Activated CD8-positive, alpha-beta memory T cell treated with anti-CD3 and anti-CD28 coated beads, Interleukin-2, amount 50 U/mL, for 24 hours (primary cell): ENCODE results near the gene ANKRD49.

Experiments used
- DNase-seq: peaks from one replicate; pipeline ENCODE4 v3.0.0-alpha.2; 2020; ENCODE audit errors: extremely low read depth

Gene ANKRD49, protein sequence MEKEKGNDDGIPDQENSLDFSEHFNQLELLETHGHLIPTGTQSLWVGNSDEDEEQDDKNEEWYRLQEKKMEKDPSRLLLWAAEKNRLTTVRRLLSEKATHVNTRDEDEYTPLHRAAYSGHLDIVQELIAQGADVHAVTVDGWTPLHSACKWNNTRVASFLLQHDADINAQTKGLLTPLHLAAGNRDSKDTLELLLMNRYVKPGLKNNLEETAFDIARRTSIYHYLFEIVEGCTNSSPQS

DNA sequence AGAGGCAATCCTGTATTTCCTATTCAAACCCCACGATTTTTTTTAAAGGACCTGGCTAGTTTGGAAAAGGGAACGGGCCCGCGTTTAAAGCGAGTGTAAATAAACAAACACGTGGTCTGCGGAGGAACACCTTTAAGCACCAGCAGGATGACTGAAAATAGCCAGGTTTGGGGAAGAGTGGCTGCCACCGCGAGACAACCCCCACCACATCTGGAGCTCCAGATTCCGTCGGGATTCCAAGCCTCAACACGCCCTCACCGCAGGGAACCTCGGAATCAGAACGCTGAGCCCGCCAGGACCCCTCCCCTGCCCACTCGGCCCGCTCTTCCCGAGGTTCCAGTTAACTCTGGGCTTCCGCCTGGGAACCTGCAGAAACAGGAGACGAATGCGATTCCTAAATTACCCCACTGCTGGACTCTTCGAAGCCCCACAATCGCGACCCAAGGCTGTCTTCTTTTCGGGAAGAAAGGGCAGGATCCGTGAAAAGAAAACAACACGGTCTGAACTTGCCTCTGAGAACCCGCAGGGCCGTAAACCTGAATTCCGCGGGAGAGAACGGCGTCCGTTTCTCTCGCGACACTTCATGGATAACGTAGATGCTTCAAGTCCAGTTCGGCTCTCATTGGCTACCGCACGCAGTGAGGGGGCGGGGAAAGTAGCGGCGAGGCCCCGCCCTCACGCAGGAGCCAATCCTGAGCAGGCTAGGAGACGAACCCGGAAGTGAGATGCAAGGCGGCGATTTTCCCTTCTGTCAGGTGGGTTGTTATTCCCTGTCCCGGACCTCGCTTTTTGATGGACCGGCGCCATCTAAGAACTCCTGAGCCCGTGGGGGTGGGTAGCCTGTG lies at the start of gene ANKRD49, which contains the start of gene MRE11:
Gene ANKRD49, plus strand, starts transcription at position 704 of the 845 bp plus-strand sequence. CDS start 2,710 bp downstream, outside the sequence.
Gene MRE11, minus strand, starts transcription at position 564 of the 845 bp plus-strand sequence. CDS start 1,043 bp downstream, outside the sequence.
- DNase-seq = peak; percentile 90

DNA sequence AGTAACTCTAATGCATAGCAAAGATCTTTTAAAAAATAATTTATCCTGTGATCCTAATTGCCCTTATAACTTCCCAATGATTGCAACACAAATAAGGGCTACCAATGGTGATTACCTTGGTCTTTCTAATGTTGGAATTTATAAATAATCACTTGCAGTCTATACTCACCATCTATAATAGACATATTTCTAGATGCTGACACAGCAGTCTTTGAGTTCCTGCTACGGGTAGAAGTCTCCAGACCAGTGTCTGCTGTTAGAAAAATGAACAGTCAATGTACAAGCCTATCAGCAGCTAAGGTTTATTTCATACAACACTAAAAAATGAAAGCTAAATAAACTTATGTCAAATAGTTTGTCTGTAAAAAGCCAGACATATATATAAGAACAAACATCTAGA lies 48.1 kb upstream of the ANKRD49 start:
- no peak for DNase-seq

DNA sequence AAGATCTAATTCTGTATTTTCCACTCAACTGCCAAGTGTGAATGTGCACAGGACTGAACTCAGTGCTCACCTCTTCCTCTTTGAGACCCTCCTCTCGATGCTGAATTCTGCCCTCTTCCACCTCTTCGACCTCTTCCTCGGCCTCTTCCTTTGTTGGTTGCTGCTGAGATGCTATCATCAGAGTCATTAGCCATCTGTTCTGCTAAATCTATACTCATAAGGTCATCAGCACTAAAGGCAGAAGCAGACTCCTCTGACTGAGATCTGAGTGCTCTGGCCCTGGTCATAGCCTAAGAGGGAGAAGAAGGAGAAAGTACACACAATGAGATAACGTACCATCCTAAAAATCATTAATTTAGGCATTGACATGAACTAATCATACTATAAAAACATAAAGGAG lies 46.6 kb upstream of the ANKRD49 start:
- no peak for DNase-seq

DNA sequence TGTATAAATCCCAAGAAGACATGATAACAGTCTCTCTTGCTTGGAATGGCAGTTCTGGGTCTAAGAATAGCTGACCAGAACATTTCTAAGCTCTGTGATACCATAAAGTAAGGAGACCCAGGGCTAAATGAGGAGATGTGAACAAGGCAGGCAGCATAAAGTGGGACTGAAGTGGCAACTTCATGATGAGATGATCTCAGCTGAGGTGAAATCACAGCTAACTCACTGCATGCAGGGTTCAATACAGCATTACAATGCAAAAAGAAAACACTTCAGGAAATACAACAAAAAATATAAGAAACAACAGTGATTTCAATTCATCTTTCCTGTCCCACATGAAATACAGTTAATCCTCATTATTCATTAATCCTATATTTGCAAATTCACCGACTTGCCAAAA lies 44.8 kb upstream of the ANKRD49 start:
- no peak for DNase-seq

DNA sequence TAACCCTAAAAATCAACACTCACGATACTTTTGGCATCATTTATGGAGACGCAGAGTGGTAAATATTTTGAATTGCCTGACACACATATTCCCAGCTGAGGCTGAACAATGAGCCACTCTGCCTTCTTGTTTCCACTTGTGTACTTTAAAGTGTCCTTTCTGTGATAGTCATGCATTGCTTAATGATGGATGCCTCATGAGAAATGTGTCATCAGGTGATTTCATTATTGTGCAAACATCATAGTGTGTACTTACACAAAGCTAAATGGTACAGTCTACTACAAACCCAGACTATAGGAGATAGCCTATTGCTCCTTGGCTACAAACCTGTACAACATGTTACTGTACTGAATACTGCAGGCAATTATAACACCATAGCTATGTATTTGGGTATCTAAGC lies 44.3 kb upstream of the ANKRD49 start:
- no peak for DNase-seq

DNA sequence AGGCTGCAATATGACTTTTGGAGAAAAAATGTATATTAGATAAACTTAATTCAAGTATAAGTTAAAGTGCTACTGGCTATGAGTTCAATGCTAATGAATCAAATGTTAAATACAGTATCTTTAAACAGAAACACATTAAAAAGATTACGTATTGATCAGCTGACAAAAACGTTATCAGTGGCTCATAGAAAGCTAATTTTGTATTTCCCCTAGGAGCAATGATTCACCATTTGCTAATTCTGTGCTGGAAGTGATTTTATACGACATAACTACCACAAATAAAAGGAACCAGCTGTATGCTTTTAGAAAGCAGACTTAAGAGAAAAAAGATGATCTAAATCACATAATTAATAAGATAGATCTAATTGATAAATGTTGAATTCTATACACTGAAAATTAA lies 43.7 kb upstream of the ANKRD49 start:
- DNase-seq = no peak

DNA sequence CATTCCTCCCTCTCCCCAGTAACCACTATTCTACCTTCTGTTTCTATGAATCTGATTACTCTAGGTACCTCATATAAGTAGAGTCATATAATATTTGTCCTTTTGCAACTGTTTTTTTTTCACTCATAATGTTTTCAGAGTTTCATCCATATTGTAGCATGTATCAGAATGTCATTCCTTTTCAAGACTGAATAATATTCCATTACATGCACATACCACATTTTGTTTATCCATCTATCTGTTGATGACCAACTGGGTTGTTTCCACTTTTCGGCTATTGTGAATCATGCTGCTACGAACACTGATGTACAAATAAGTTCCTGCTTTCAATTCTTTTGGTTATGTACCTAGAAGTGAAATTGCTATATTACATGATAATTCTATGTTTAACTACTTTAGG lies 40.8 kb upstream of the ANKRD49 start:
- no peak for DNase-seq

DNA sequence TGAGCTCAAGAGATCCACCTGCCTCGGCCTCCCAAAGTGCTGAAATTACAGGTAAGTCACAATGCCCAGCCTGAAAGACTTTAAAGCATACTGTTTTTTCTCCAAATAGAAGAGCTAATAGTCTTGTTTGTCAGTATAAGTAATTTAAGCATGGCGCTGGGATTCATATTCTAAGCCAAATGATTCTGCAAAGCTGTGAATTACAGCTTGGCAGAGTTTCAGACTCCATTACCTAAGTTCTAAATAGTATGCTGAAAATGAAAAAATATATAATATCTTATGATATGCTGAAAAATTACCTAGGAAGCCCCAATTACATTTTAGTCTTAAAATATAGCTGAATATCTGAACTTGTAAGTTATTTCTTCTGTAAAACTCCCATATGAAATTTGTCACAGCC lies 39.5 kb upstream of the ANKRD49 start:
- DNase-seq = no peak

DNA sequence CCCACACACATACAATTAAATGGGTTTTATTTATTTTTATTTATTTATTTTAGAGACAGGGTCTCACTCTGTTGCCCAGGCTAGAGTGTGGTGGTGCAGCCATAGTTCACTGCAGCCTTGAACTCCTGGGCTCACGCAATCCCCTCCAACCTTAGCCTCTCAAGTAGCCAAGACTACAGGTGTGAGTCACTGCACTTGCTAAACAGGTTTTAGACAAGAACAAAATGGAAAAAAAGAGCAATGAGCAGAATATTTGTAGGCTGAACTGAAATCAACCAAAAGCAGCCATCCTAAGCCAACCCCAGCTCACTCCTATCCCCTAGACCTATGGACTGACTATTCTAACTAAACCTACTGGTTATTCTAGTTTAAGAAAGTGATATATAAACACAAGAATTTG lies 37.9 kb upstream of the ANKRD49 start:
- DNase-seq = no peak

DNA sequence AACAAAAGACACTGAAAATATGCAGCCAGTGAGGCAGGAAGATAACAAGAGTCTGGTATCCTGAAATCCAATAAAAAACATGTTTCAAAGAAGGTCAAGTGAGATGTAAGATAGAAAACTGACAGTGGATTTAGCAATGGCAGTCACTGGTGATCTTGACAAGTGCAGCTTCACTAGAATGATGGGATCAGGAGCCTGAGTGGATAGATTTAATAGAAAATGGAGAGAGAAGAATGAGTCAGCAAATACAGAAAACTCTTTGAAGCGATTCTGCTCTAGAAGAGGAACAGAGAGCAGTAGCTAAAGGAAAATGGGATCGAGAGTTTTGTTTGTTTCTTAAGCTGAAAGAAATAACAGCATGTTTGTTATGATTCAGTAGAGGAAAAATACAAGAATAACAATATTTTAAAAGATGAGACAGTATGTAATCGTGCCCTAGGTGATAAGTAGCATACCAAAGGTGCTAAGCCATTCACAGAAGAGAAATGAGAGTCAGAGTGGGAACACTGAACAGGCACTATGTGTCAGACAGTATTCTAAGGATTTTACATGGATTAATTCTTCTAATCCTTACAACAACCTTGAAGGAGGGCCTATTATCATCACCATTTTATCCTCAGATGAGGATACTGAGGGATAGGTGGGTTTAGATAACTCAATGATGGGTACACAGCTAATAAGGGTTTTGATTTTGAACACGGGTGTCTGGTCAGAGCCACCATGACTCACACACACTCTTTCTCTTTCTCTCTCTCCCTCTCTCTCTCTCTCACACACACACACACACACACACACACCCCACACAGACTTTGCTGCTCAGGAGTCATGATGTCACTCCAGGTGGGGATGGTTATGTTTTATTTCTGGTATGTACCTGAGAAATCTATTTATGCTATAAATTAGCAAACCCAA lies 36.4 kb upstream of the ANKRD49 start:
- DNase-seq = no peak

DNA sequence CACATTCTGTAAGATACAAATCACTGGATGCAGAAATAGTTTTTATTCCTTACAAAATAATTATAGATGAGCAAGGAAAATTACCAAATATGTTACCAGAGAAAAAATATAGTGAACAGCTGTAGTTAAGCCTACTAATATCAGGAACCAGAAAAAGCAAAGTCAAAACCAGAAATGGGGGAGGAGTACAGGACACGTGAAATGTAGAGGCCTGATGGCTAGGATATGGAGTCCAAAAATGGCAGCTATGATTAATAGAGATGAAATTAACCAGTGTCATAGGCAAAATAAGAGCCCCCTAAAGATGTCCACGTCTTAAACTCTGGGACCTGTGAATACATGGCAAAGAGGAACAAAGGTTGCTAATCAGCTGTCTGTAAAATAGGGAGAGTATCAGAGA lies 34.2 kb upstream of the ANKRD49 start:
- DNase-seq = no peak

DNA sequence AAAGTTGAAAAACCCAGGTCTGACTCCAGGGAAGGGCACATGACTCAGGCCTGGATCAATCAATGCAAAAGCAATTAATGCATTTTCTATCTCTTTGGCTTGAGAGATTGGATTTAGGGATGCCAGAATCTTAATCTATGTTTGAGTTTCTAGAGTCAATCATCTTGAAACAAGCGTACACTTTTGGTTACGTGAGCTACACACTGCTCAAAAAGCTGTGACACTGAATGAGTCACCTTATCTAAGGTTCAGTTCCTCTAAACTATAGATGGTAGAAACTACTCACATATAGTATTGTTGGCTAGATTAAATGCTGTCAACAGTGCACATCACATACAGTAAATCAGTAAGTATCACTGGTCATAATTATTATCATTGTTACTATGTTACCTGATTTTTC lies 24.4 kb upstream of the ANKRD49 start:
- no peak for DNase-seq

DNA sequence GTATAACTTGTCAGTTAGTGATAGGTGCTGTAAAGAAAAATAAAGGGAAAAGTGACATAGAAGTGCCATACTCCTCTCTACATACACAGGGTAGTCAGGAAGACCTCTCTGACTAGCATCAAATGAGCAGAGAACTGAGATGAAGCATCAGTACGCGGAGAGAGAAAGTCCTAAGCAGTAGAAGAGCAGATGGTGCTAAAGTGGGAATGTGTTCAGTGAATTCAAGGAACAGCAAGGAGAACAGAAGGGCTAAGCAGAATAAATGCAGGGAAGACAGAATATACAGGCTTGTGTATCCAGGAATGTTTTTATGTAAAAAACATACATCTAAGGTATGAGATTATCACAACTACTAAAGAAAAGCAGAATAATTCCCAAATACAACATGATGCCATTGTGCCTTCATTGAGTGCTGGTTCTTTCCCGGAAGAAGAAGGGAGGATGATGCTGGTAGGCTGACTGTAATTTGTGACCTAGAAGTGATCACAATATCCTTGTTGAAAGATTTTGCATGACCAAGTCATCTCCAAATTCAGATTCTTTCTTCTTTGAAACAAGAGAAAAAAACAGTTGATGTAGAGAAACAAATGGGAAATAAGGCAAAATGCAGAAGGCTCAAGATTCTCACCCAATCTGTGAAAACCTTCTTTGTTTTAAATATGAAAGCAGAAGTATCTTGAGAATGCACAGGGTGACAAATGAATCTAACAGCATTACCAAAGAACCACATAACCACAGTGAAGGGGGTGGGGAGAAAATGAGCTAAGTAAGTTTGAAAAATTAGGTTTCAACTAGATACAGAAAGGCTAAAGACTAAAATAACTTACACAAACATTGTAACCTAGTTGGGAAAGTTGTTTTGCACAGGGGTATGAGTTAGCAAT lies 20.6 kb upstream of the ANKRD49 start:
- DNase-seq = no peak

DNA sequence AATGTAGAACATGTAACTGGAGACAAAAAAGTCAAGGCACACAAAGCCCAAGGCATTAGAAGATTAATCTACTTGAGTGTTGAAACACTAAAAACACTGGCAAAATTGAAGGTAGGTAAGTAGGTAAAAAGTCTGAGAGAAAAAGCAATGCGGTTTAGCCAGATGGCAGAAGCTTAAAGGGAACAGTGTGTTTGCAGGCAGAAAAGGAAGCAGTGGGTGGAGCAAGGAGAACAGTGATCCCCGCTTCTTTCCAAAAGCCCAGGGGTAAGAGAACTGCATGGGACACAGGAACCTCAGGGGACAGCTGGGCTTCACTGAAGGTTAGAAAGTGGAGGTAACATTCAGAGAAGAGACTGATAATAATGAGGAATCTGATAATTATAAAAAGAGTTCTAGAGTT lies 16.2 kb upstream of the ANKRD49 start:
- DNase-seq = no peak

DNA sequence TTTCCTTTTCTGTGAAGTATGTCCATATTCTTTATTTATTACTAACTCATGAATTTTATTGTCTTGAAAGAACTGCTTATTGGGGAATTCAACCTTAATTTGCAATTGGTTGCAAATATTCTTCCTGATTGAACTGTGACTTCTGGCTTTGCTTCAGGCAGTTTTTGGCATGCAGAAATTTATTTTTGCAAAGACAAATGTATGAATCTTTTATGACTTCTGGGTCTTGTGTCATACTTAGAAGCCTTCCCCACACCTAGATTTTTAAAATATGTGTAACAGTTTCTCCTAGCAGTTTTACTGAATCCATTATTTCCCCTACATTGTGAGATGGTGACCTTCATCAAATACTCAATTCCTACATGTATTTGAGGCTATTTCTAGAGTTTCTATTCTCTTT lies 12.4 kb upstream of the ANKRD49 start:
- no peak for DNase-seq

DNA sequence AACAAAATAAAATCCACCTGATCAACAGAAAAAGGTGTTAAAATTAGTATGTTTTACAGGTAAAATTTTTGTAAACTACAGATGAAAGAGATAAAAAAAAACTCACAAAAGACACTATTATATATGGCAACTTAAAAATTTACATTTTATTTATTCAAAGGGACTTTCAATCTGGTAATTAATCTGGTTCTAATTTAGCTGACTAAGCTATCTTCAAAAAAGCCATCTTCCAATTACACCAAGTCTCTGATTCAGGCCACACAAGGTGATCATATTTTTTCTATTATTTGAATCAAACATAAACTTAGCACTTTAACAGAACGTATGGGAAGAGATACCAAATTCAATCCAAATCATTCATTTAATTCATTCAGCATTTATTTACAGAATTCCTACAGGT lies 7.7 kb upstream of the ANKRD49 start:
- DNase-seq = no peak

DNA sequence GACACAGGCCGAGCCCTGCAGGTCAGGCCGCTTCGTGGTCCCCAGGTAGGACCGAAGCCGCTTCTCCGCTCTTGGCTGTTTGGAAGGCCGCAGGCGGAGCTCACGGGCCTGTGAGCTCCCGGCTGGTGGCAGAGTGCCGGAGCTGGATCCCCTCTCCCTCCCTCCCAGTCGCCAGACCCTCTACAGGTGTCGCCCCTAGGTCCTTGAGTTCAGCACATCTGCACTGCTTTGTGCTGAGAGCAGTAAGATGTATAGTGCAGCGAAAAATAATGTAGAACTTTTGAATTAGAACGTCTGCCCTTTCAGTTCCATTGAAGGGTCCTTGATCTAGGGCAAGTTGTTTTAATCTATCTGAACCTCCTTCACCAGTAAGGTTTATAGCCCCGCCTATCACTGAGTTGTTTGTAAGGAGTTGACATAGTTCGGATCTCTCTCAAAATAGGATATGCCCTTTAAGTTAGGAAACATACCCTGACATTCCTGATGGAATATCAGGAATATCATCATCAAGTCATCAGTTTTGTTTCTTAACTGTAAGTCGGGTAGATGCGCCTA lies 419 bp downstream of the ANKRD49 start:
- DNase-seq = no peak

DNA sequence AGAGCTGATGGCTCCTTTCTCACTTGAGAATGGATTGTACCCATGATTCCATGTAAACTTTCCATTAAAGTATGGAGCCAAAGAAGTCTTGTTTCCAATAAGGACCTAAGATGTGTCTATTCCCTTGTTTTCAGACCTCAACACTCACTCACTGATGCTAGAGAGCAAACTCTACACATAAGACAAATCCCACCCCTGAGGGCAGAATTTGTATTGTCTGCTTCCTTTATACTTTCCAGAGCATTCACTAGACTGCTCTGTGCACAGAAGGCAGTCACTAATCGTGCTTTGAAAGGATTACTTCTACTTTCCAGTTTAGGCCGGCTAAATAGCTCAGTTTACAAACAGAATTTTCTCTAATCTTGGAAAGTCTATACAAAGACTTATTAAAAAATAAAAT lies 6.4 kb downstream of the ANKRD49 start:
- DNase-seq = no peak

DNA sequence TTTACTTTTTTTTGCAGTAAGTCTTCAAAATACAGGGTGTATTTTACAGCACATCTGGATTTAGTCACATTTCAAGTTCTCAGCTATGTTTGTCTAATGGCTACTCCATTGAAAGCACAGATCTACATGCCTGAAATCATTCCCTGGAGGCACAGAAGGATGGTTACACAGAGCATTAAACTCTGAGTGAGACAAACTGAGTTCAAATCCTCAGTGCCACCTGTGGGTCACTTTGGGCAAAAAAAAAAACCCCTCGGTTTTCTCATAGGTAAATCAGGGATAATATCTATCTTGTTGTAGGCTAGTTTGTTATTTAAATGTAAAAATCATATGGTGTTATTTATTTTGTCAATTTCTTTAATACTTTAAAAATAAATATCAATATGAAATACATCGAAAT lies 7.7 kb downstream of the ANKRD49 start:
- no peak for DNase-seq

DNA sequence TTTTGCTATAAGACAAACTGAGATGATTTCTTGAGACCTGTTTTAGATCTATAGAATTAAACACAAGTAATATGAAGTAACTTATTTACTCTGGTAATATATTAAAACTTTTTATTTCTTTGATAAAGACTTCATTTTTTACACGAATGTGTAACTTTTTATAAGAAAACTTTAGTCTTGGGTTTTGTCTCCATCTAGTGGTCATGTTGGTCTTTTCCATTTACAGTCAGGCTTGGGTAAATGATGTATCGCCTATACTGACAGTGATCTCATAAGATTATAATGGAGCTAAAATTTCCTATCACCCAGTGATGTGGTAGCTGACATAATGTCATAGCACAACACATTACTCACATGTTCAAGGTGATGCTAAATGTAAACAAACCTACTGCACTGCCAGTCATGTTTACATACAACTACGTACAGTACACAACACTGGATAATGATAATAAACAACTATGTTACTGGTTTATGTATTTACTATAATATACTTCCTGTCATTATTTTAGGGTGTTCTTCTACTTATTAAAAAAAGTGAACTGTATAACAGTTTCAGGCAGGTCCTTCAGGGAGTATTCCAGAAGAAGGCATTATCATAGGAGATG lies 11.0 kb downstream of the ANKRD49 start:
- DNase-seq = no peak
